ENCODE results near the gene TFAP2D.

Gene TFAP2D

GRCh38 chr6:50707191-50707590 lies 6.1 kb upstream of the TFAP2D start:
- TF ChIP-seq Cebpa-rat (IDR thresholded peaks at IDR 0.05): no peak
- Histone ChIP-seq H3K27ac (no peak overlapping the region), H3K4me1 (no peaks in the 10 kb centered on the region), H3K9ac (no peak overlapping the region), H3K4me2 (no peak overlapping the region), H3K27me3 (peaks cover 10 to 43% (median 35%) of the 10 kb centered on the region in 11 experiments; a peak in 15 of 22 replicates), H3K4me3 (no peak overlapping the region), H3K9me3 (replicated peaks in 1 of 11) (peaks cover 4 to 29% (median 22%) of the 10 kb centered on the region in 11 experiments; a peak in 18 of 22 replicates), H3K36me3 (no peaks in the 10 kb centered on the region), H4K20me1 (no peaks in the 10 kb centered on the region; a peak in 1 of 22 replicates)

- Histone ChIP-seq H4K20me1 (no peaks in the 10 kb centered on the region; a peak in 1 of 22 replicates), H3K27me3 (peaks cover 10 to 43% (median 35%) of the 10 kb centered on the region in 11 experiments; a peak in 15 of 22 replicates), H3K27ac (no peak overlapping the region), H3K4me3 (no peak overlapping the region), H3K9ac (no peak overlapping the region), H3K36me3 (no peaks in the 10 kb centered on the region), H3K9me3 (replicated peaks in 1 of 11) (peaks cover 4 to 29% (median 22%) of the 10 kb centered on the region in 11 experiments; a peak in 18 of 22 replicates), H3K4me2 (no peak overlapping the region), H3K4me1 (no peaks in the 10 kb centered on the region)
- TF ChIP-seq Cebpa-rat (IDR thresholded peaks at IDR 0.05): no peak
These were observed 5.5 kb upstream of the TFAP2D start for GRCh38 chr6:50707652-50708300.

DNA sequence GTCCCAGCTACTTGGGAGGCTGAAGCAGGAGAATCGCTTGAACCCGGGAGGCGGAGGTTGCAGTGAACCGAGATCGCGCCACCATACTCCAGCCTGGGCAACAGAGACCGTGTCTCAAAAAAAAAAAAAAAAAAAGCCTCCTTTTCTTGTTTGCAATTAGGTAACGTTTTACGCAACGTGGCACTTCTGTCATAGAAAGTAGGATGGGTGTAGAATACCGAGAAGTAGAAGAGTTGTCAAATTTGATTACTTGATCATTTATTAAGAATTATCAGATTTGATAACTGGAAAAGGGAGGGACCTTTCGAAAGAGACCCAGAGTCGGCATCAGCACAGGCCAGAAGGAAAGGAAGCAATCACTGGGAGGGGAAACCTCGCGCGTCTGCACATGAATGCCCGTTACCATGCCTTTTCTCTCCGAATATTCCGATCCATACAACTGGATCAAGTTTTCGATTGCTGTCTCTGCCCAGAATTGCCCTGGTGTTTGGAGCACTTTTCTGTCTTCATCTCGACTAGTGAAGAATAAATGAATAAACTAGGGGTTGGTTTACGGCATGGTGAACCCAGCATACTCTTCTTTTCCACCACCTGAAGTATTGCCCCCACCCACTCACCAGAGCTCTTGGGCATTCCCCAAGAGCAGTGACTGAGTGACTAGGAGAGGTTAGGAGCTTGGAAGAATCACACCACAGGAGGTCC lies 4.5 kb upstream of the TFAP2D start:
- H4K20me1 ChIP-seq: no peaks in the 10 kb centered on the region; a peak in 1 of 22 replicates
- peaks cover 4 to 29% (median 22%) of the 10 kb centered on the region in 11 experiments; a peak in 18 of 22 replicates for H3K9me3 ChIP-seq (replicated peaks in 1 of 11)
- H3K4me1 ChIP-seq: no peaks in the 10 kb centered on the region
- no peak for TF ChIP-seq Cebpa-rat (IDR thresholded peaks at IDR 0.05)
- no peak overlapping the region for H3K27ac ChIP-seq
- H3K36me3 ChIP-seq: no peaks in the 10 kb centered on the region
- H3K4me2 ChIP-seq: no peak overlapping the region
- H3K4me3 ChIP-seq: no peak overlapping the region
- H3K27me3 ChIP-seq: peaks cover 10 to 43% (median 36%) of the 10 kb centered on the region in 11 experiments; a peak in 15 of 22 replicates
- no peak overlapping the region for H3K9ac ChIP-seq

GRCh38 chr6:50709366-50709734 lies 4.0 kb upstream of the TFAP2D start:
- Histone ChIP-seq H3K9me3 (replicated peaks in 1 of 11) (peaks cover 4 to 33% (median 23%) of the 10 kb centered on the region in 11 experiments; a peak in 18 of 22 replicates), H3K4me1 (no peaks in the 10 kb centered on the region), H3K4me2 (no peak overlapping the region), H4K20me1 (no peaks in the 10 kb centered on the region; a peak in 1 of 22 replicates), H3K36me3 (no peaks in the 10 kb centered on the region), H3K4me3 (no peak overlapping the region), H3K27ac (no peak overlapping the region), H3K27me3 (peaks cover 10 to 45% (median 36%) of the 10 kb centered on the region in 11 experiments; a peak in 15 of 22 replicates), H3K9ac (no peak overlapping the region)
- no peak for TF ChIP-seq Cebpa-rat (IDR thresholded peaks at IDR 0.05)

DNA sequence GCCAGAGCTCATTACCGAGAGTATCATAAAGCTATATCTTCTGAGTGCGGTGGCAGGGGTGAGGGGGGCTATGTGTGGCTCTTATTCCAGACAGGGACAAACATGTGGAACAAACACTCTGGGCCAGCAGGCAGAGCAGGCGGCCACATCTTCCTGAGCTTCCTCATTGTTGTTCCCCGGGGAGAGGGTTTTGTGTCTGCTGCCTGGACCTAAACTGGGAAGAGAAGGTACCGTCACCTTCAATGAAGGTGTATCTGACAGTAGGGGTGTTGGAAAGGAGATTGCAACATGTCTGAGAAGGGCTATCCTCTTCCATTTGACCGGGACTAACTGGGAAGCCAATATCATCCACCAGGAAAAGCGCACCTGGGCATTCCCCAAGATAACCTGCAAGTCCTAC lies 1.6 kb upstream of the TFAP2D start:
- Histone ChIP-seq H3K36me3 (no peaks in the 10 kb centered on the region), H3K27ac (no peak overlapping the region), H3K27me3 (peaks cover 10 to 52% (median 36%) of the 10 kb centered on the region in 11 experiments; a peak in 15 of 22 replicates), H3K4me2 (no peak overlapping the region), H3K9me3 (replicated peaks in 1 of 11) (peaks cover 4 to 34% (median 27%) of the 10 kb centered on the region in 11 experiments; a peak in 18 of 22 replicates), H3K4me3 (no peak overlapping the region), H3K9ac (no peak overlapping the region), H3K4me1 (no peaks in the 10 kb centered on the region), H4K20me1 (no peaks in the 10 kb centered on the region; a peak in 1 of 22 replicates)
- TF ChIP-seq Cebpa-rat (IDR thresholded peaks at IDR 0.05): no peak

DNA sequence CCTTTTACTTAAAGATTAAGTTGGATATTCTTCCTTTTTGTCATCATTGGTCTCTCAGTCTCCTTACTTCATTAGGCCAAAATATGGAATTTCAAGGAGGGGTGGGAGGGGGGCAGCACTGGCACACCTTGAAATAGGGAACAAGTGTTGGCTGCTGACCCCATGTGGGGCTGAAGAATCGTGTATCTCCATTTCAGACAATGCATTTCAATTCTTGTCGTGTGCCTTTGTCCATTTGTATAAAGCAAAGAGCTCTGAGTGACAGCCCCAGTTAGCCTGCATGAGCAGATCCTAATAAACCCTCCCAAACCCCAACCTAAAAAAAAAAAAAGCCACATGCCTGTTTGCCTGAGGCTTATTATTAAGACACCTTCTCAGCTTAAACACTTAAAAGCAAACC lies 1.0 kb upstream of the TFAP2D start:
- H3K27ac ChIP-seq: no peak overlapping the region
- H3K27me3 ChIP-seq: peaks cover 10 to 52% (median 36%) of the 10 kb centered on the region in 11 experiments; a peak in 15 of 22 replicates
- H3K9ac ChIP-seq: no peak overlapping the region
- H3K36me3 ChIP-seq: no peaks in the 10 kb centered on the region
- H3K4me3 ChIP-seq: no peak overlapping the region
- H3K4me1 ChIP-seq: no peaks in the 10 kb centered on the region
- peaks cover 4 to 31% (median 27%) of the 10 kb centered on the region in 11 experiments; a peak in 18 of 22 replicates for H3K9me3 ChIP-seq (replicated peaks in 1 of 11)
- no peak for TF ChIP-seq Cebpa-rat (IDR thresholded peaks at IDR 0.05)
- H3K4me2 ChIP-seq: no peak overlapping the region
- no peaks in the 10 kb centered on the region; a peak in 1 of 22 replicates for H4K20me1 ChIP-seq

GRCh38 chr6:50713977-50714486 lies 706 bp downstream of the TFAP2D start:
- no peaks in the 10 kb centered on the region for H3K4me1 ChIP-seq
- H3K27me3 ChIP-seq: peaks cover 8 to 40% (median 29%) of the 10 kb centered on the region in 11 experiments; a peak in 15 of 22 replicates
- H4K20me1 ChIP-seq: no peaks in the 10 kb centered on the region; a peak in 1 of 22 replicates
- H3K9ac ChIP-seq: no peak overlapping the region
- H3K36me3 ChIP-seq: no peaks in the 10 kb centered on the region
- H3K27ac ChIP-seq: no peak overlapping the region
- no peak overlapping the region for H3K4me3 ChIP-seq
- no peak overlapping the region for H3K4me2 ChIP-seq
- no peak for TF ChIP-seq Cebpa-rat (IDR thresholded peaks at IDR 0.05)
- H3K9me3 ChIP-seq (replicated peaks in 1 of 11): peaks cover 0 to 17% (median 11%) of the 10 kb centered on the region in 11 experiments; a peak in 13 of 22 replicates

DNA sequence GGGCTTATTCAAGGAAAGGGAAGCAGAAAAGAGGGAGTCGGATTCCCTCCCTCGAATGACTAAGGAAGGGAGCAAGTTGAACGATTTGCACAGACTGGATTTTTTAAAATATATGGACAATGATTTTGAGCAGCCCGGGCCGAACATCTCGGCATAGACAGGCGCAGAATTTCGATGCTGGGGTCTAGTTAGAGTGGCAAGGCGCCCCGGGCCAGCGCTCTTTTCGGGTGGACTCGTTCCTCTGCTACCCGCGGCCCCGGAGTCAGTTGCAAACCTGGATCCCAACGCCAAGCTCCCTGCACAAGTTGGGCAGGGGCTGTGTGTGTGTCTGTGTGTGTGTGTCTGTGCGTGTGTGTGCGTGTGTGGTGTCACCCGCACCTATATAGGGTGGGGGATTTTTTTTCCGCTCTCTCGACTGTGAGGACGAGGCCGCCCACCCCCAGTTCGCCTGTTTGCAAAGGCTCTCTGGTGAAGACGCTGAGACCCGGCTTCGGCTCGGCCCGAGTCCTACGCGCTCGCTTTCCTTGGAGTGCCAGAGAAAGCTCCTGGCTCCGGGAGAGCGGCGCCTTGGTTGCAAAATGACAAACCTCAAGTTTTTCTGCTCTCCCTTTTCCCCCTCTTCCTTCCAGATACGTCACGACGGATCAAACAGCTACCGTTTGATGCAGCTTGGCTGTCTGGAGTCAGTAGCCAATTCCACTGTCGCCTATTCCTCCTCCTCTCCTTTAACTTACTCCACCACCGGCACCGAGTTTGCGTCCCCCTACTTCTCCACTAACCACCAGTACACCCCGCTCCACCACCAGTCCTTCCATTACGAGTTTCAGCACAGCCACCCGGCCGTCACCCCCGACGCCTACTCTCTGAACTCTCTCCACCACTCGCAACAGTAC lies 1.4 kb downstream of the TFAP2D start:
- Histone ChIP-seq H4K20me1 (no peaks in the 10 kb centered on the region; a peak in 1 of 22 replicates), H3K36me3 (no peaks in the 10 kb centered on the region), H3K9ac (no peak overlapping the region), H3K27ac (no peak overlapping the region), H3K4me2 (no peak overlapping the region), H3K27me3 (peaks cover under 1 to 33% (median 22%) of the 10 kb centered on the region in 11 experiments; a peak in 13 of 22 replicates), H3K4me3 (no peak overlapping the region), H3K9me3 (replicated peaks in 1 of 11) (peaks cover 0 to 12% (median 8%) of the 10 kb centered on the region in 11 experiments; a peak in 8 of 22 replicates), H3K4me1 (no peaks in the 10 kb centered on the region)
- no peak for TF ChIP-seq Cebpa-rat (IDR thresholded peaks at IDR 0.05)
